Astrocyte of the hippocampus (primary cell): ENCODE measurements around the gene EMSY.
A peak's percentile ranks its signal among the peaks of the same experiment; 100 is the strongest.
"Not testable (repeated sequence)": the region's sequence is repeated elsewhere in the genome, so short reads cannot be mapped to it uniquely, and the experiment has no call there.

Experiments used
- DNase-seq: peaks from one replicate; pipeline ENCODE4 v3.0.0; 2011; ENCODE audit warnings: low read depth, low spot score

The EMSY gene

DNA sequence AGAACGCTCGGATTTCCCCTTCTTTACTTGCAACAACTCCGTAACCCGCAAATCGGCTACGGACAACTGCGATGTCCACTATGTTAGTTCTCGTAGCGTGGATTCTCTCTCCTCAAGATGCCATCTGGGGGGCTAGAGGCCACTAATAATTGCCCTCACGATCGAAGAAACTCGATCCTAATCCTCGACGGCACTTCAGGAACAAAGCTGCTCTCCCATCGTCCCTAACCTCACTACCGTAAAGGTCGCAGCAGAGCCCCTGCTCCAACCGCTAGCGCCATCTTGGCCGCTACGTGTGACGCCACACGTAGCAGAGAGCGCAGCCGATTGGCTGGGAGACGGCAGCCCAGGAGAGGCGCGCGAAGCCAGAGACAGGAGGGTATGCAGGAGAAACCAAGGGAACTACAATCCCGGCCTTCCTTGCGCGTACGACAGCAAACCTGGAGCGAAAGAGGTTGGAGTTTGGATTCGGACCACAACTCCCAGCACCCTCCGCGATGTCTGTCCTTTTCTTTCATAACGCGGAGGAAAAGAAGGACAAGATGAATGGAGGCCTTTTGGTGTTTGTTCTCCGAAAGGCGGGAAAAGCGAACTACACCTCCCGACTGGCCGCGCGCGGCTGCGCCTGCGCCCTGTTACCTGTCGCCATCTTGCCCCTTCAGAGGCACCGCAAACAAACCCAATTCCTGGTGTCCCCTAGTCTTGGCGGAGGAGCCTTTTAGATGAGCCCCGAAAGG lies at the start of gene EMSY:
EMSY (plus strand) TSS at position 635 of the 737 bp plus-strand sequence. CDS start 1,921 bp downstream, outside the sequence.
- peak; percentile 100 for DNase-seq

GRCh38 chr11:76395296-76395695 lies 49.5 kb upstream of the EMSY start:
- DNase-seq, result no peak

DNA sequence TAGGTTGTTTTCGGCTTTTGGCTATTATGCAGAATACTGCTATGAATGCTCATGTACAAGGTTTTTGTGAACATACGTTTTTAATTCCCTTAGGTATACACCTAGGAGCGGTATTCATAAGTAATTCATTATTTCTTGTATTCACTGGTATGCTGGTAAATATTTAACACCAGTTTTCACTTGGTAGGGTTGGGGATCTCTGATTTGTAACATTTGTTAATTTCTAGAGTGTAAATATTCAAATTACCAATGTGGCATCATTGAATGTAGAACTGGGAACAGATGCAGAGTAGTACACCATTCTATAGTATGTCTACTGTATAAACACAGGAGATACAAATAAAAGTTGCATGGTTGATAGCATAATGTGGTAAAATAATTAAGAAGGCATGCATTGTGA lies 47.4 kb upstream of the EMSY start:
- DNase-seq, result no peak

DNA sequence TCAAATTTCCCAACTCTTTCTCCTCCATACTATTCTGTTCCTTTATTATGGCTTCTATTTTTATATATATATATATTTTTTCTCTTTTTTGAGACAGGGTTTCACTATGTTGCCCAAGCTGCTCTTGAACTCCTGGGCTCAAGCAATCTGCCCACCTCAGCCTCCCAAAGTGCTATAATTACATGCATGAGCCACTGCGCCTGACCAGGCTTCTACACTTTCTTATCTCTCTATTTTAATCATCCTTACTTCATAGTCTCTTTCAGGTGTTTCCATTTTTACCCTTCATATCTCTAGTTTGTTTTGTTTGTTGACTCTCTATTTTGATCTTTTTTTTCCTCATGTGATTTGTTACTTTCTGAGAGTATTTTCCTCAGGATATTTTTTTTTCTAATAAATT lies 43.9 kb upstream of the EMSY start:
- DNase-seq, result no peak

GRCh38 chr11:76401484-76401883 lies 43.3 kb upstream of the EMSY start:
- not testable (repeated sequence) for DNase-seq

DNA sequence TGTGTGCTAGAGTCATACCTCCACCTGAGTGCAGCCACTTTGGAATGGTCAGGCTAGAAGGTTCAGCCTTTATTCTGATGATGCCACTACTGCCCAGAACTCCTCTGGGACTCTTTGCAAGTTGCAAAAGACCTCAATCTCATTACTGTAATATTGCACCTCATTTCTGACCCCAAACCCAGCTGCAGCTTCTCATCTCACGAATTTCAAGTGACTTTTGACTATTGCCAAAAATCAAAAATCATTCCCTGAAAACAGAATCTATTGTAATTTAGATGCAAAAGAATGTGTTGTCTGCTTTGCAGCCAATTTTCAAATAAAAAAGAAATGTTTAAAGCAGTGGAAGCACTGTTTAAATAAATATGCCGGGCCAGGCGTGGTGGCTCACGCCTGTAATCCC lies 38.5 kb upstream of the EMSY start:
- no peak for DNase-seq

DNA sequence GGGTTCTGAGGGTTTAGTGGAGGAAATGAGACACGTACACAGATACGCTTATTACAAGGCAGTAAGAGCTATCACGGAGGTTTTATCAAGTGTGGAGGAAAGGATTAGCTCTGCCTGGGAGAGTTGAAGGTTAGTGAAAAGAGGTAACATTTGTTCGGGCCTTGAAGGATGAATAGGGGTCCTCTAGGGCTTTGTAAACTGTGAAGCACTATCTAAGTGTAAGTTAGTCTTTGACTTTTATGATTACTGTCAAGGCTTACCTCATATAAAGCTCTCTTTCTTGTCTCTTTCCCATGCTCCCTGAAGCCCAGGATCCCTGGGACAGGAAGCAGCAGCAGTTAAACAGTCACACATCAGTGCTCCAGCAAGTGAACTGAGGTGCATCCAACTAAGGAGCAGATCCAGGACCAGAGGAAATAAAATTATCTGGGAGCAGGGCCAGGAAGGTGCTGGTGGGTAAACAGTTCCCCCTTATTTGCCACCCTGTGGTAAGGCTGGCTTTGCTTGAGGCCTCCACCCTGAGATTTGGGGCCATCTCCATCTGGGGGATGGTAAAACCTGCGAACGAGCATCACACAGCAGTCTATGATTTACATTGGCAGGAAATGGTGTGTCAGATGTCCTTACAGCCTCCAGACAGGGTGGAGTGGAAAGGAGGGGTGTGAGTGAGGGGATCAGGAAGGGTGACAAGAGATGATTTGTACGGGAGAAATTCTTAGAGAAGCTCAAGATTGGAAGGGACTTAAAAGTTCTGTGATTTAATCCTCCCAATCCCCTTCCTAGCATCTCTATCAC lies 36.5 kb upstream of the EMSY start:
- no peak for DNase-seq

- DNase-seq, result no peak
Measured at GRCh38 chr11:76410851-76411357, 33.9 kb upstream of the EMSY start.

GRCh38 chr11:76415073-76415472 lies 29.7 kb upstream of the EMSY start:
- no peak for DNase-seq

- DNase-seq, result no peak
Measured at GRCh38 chr11:76419896-76420295, 24.9 kb upstream of the EMSY start.

- no peak for DNase-seq
Measured at GRCh38 chr11:76424379-76424778, 20.4 kb upstream of the EMSY start.

DNA sequence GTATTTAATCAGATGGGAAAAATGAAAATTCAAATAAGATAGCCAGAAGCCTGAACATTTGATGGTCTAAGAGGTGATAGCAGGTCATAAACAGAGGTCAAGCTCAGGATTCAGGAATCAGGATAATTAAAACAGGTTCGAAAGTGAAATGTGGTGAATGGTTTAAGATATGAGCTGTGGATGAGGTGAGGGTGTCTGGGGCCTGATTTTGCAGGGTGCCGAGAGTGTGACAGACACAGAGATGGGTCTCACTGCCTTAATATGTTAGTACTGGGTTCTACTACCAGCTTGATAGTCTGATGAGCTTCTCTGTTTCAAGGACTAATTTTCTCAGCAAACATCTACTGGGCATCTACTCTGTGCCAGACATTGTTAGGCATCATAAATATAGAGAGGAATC lies 19.9 kb upstream of the EMSY start:
- DNase-seq, result no peak

DNA sequence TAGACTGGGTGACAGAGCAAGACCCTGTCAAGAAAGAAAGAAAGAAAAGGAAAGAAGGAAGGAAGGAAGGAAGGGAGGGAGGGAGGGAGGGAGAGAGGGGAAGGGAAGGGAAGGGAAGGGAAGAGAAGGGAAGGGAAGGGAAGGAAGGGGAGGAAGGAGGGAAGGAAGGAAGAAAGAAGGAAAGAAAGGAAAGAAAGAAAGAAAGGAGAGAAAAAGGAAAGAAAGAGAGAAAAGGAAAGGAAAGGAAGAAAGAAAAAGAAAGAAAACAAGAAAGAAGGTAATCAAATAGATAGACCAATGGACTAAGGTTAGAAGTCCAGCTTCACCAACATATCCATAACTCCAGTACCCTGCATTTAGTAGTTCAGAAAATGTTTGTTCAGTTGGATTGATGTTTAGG lies 18.2 kb upstream of the EMSY start:
- DNase-seq, result no peak

DNA sequence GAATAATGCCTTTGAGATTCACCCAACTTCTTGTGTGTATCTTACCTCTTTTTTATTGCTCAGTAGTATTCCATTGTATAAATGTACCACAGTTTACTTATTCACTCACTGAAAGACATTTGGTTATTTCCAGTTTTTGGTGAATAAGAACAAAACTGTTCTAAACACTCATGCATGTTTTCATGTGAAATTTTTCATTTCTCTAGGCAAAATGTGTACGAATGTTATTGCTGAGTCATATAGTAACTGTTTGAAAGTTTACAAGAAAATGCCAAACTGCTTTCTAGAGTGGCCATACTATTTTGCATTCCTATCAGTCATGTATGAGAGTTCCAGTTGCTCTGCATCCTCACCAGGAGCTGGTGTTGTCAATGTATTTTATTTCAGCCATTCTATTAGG lies 8.8 kb upstream of the EMSY start:
- no peak for DNase-seq

DNA sequence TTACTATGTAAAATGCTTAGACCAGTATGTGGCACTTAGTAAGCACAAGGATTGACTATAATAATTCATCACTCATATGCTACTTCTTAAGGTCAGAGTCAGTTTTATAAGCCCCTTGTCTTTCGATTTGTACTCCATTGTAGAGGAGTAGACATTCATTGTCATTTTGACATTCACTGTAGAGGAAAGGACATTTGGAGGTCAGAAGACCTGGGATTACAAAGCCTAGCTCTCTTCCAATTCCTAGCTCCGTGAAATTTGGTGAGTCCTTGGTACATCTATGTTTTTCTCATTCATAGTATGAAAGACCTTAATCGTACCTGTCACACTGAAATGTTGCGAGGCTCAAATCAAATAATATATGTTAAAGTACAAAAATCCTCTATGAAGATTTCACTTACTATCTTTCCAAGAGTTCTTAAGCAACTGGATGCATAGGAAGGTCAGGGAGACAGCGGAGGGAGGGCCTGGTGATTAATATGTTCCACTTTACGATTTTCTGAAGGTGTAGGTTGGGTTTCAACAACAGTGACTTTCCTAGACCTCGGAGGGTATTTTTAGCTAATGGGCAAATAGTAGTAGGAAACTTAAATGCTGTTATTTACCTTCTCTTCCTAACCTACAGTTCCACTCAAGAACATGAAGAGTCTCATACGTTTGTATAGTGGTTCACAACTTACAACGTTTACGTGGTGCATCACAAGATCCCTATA lies 1.4 kb upstream of the EMSY start:
- peak; percentile 15 for DNase-seq

DNA sequence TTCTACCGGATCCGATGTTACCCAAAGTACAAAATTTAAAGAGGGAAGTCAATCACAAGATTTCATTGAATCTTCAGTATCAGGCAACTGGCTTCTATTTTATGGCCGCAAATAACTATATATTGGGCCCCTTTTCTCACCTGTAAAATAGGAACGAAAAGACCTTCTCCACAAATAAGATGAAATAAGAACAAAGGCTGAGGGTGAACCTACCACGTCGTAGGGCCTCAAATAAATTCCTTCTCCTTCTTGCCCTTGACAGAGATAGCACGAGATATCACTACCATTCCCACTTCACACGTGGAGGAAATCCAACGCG lies 794 bp upstream of the EMSY start:
- no peak for DNase-seq

DNA sequence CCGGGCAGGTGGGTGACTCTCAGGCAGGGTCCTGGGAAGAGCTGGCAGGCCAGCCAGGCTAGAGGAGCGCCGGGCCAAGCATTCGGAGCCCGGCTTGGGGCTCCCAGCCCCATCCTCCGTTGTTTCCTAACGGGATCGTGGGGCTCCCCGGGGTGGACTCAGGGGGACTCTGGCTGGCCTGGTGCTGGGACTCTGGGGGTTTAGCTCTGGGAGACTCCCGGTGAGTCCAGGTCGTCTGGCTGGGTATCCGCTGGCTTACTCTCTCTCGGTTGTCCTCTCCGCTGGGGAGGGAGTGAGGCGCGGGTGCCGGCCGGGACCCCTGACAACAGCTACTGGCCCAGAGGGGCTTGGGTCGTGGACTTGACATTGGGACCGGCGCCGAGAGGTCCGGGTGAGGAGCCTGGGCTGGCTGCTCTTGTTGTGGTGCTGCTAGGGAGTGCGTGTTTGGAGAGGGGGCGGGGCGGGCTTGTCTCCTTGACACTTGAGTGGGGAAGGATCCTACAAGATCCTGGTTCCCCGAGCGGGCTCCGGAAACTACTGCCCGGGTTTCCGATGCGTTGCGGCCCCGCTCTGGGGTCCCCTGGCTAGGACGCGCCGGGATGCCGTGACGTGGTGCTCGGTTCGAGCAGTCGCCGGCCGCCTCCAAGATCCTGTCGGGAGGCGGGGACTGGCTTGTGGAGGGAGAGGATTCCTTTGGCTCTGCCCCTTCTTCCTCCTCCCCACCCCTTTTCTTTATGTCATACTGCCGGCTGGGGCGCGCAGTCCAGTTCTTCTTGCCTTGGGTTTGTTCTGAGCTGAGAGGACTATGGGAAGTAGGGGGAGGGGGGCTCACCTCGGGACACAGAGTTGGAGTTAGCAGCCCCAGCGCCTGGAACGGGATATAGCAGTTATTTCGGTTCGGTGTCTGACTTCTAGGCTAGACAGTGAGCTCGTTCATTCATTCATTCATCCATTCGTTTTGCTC lies 585 bp downstream of the EMSY start:
- DNase-seq, result peak; percentile 93

DNA sequence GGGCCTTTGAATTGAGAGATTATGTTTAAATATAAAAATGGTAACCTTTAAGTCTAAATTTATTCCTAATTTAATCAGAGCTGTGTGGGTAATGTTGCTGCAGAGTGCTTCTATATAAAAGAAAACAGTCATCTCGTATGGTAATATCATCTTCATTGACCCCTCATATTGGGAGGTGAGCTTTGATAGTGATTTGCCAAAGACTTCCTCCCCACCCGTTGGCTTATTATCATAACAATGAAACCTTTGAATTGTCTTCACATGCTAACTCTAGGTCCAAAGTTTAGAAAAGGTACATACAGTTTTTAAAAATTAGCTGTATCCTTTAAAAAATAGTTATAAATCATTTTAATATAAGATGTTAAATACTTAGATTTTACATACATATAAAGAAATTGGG lies 3.7 kb downstream of the EMSY start:
- DNase-seq, result no peak

DNA sequence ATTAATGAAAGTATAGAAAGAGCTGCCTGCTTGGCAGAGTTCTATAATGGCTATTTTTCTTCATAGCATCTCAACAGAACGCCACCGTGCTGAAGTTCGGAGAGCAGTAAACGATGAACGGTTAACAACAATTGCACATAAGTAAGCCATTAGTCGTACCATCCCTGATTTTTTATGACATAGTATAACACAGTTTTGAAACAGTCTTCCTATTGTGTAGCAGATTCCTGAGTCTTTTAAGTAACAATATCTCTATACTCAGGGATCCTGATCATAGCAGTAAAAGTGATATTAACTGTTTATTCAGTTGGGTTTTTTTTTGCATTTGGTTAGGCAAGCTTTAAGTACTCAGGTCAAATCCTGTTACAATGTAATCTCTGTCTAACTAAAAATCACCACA lies 8.4 kb downstream of the EMSY start:
- no peak for DNase-seq

DNA sequence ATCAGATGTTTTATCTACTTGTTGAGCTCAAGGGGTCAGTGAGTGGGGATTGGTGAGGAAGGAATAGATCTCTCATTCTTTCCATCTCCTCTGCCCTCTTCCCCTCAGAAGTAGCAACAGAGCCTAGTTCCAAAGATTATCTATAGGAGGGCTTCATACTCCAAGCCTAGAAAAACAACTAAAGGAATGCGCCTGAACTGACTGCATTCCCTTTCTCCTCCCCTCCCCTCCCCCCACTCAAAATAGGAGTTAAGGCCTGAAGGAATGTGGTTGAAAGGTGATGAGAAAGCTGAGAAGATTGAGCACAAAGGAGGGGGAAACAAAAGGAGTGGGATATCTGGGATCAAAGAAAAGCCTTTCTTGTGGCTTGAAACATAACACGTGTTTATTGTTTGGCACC lies 10.5 kb downstream of the EMSY start:
- peak; percentile 73 for DNase-seq

GRCh38 chr11:76455931-76456330 lies 11.1 kb downstream of the EMSY start:
- DNase-seq, result no peak
